Progenitor cell of endocrine pancreas (in vitro differentiated cells): Measurements from ENCODE around the gene CNTN5. TPM values are rescaled to one million over a fixed set of nuclear protein-coding genes. Genes with fewer than 3 reads are reported as not detected.

ENCODE experiments used
- DNase-seq: peaks from one replicate; pipeline ENCODE4 v3.0.0; 2021; ENCODE audit warnings: low spot score; ENCODE audit not compliant: unreplicated experiment
- H3K27ac Mint-ChIP-seq: 2 replicates; pipeline ENCODE4 v1.8.0; 2021; ENCODE audit warnings: mild to moderate bottlenecking, moderate library complexity, mixed read lengths
- H3K27me3 Mint-ChIP-seq: 2 replicates; pipeline ENCODE4 v1.8.0; 2021; ENCODE audit warnings: mixed read lengths
- H3K36me3 Mint-ChIP-seq: 2 replicates; pipeline ENCODE4 v1.8.0; 2022; ENCODE audit warnings: mixed read lengths; ENCODE audit not compliant: insufficient read depth
- H3K4me1 Mint-ChIP-seq: 2 replicates; pipeline ENCODE4 v1.8.0; 2021; ENCODE audit warnings: low read depth, mixed read lengths
- H3K4me3 Mint-ChIP-seq: 2 replicates; pipeline ENCODE4 v1.8.0; 2021; ENCODE audit warnings: low read depth, mild to moderate bottlenecking, moderate library complexity, mixed read lengths
- H3K9me3 Mint-ChIP-seq: 2 replicates; pipeline ENCODE4 v1.8.0; 2021; ENCODE audit warnings: low read depth, mixed read lengths
- CTCF ChIP-seq: fragments of 200-600 bp; sonication (generic); IDR thresholded peaks from one replicate; pipeline ENCODE4 v1.5.0; 2021; ENCODE audit warnings: antibody characterized with exemption, mild to moderate bottlenecking; ENCODE audit not compliant: unreplicated experiment
- total RNA-seq: library from RNA; stranded (reverse); gene quantifications from 2 replicates; pipeline ENCODE4 v1.2.1, GENCODE V29; 2021

The CNTN5 gene
- total RNA-seq, 1 donor from 2014 or later: 0.50 TPM

GRCh38 chr11:99063331-99063730, 42.6 kb downstream of the CNTN5 start:
- Mint-ChIP-seq H3K4me3 (no peak overlapping the region), H3K27me3 (no peaks in the 10 kb centered on the region), H3K9me3 (no peaks in the 10 kb centered on the region), H3K4me1 (peaks cover 19% of the 10 kb centered on the region), H3K36me3 (no peaks in the 10 kb centered on the region), H3K27ac (no peak overlapping the region)
- no peak for DNase-seq
- no peak for TF ChIP-seq CTCF

GRCh38 chr11:99065121-99065520, 44.4 kb downstream of the CNTN5 start:
- TF ChIP-seq CTCF: no peak
- H3K27ac Mint-ChIP-seq: no peak overlapping the region
- H3K36me3 Mint-ChIP-seq: no peaks in the 10 kb centered on the region
- H3K4me3 Mint-ChIP-seq: no peak overlapping the region
- no peaks in the 10 kb centered on the region for H3K27me3 Mint-ChIP-seq
- peaks cover 22% of the 10 kb centered on the region for H3K4me1 Mint-ChIP-seq
- no peaks in the 10 kb centered on the region for H3K9me3 Mint-ChIP-seq
- no peak for DNase-seq

- H3K27me3 Mint-ChIP-seq: no peaks in the 10 kb centered on the region
- TF ChIP-seq CTCF: no peak
- DNase-seq: no peak
- no peak overlapping the region for H3K27ac Mint-ChIP-seq
- peaks cover 22% of the 10 kb centered on the region for H3K4me1 Mint-ChIP-seq
- no peaks in the 10 kb centered on the region for H3K36me3 Mint-ChIP-seq
- H3K4me3 Mint-ChIP-seq: no peak overlapping the region
- H3K9me3 Mint-ChIP-seq: no peaks in the 10 kb centered on the region
These were observed 46.0 kb downstream of the CNTN5 start for GRCh38 chr11:99066618-99067317.

- no peaks in the 10 kb centered on the region for H3K36me3 Mint-ChIP-seq
- DNase-seq: no peak
- H3K4me1 Mint-ChIP-seq: peaks cover 22% of the 10 kb centered on the region
- no peak overlapping the region for H3K27ac Mint-ChIP-seq
- H3K9me3 Mint-ChIP-seq: no peaks in the 10 kb centered on the region
- no peak overlapping the region for H3K4me3 Mint-ChIP-seq
- TF ChIP-seq CTCF: no peak
- H3K27me3 Mint-ChIP-seq: no peaks in the 10 kb centered on the region
These were observed 48.1 kb downstream of the CNTN5 start for GRCh38 chr11:99068832-99069231.

GRCh38 chr11:99069856-99070444, 49.2 kb downstream of the CNTN5 start:
- TF ChIP-seq CTCF: no peak
- no peaks in the 10 kb centered on the region for H3K9me3 Mint-ChIP-seq
- H3K36me3 Mint-ChIP-seq: no peaks in the 10 kb centered on the region
- no peaks in the 10 kb centered on the region for H3K27me3 Mint-ChIP-seq
- H3K4me1 Mint-ChIP-seq: peaks cover 17% of the 10 kb centered on the region
- H3K4me3 Mint-ChIP-seq: peak overlapping the region; percentile 43
- no peak overlapping the region for H3K27ac Mint-ChIP-seq
- peak; percentile 10 for DNase-seq
